SHP77 (cell line): ENCODE measurements around the gene TBCEL.
"Not testable (repeated sequence)": the region's sequence is repeated elsewhere in the genome, so short reads cannot be mapped to it uniquely, and the experiment has no call there.

Experiments used
- DNase-seq, 2 experiments: peaks; one replicate each; lab custom pipeline; 2025; lab: John Stamatoyannopoulos, UW

TBCEL gene

GRCh38 chr11:121029813-121030445 lies 6.0 kb downstream of the TBCEL start:
- DNase-seq: no peak

DNA sequence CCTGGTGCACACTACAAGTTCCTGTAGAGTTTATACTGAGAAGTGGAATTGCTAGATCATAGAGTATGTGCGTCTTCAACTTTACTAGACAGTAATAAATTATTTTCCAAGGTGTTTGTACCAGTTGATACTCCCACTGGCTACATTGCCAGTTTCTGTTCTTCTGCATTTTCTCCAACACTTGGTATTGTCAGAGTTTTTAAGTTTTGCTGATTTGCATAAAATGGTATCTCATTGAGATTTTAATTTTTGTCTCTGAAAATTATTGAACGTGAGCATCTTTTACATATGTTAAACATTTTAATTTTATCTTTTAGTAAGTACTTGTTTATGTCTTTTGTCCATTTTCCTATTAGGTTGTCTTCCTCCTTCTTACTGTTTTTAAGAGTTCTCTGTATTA lies 7.3 kb downstream of the TBCEL start:
- DNase-seq: no peak

GRCh38 chr11:121031648-121032047 lies 7.7 kb downstream of the TBCEL start:
- DNase-seq: not testable (repeated sequence)

- no peak for DNase-seq
These were observed 8.6 kb downstream of the TBCEL start for GRCh38 chr11:121032546-121032945.

GRCh38 chr11:121033635-121034034 lies 9.7 kb downstream of the TBCEL start:
- DNase-seq: no peak

GRCh38 chr11:121035169-121035755 lies 11.4 kb downstream of the TBCEL start:
- DNase-seq: no peak

DNA sequence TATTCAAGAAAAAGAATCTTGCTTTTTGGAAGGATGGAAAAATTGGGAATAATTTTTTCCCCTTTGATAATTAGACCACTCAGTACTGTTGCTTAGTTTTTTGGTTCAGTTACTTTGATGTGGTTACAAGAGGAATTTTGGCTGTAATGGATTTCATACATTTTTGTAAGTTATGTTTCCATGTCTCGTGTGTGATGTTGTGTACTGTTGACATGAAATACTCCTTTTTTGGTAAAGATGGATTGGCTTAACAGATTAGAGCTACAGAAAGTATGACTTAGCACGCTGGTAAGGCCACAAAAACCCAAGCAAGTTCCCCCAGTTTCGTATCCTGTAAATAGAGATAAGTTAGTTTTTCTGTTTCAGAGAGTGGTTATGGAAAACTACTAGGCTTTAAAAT lies 11.9 kb downstream of the TBCEL start:
- DNase-seq: no peak

GRCh38 chr11:121037016-121037415 lies 13.1 kb downstream of the TBCEL start:
- no peak for DNase-seq

DNA sequence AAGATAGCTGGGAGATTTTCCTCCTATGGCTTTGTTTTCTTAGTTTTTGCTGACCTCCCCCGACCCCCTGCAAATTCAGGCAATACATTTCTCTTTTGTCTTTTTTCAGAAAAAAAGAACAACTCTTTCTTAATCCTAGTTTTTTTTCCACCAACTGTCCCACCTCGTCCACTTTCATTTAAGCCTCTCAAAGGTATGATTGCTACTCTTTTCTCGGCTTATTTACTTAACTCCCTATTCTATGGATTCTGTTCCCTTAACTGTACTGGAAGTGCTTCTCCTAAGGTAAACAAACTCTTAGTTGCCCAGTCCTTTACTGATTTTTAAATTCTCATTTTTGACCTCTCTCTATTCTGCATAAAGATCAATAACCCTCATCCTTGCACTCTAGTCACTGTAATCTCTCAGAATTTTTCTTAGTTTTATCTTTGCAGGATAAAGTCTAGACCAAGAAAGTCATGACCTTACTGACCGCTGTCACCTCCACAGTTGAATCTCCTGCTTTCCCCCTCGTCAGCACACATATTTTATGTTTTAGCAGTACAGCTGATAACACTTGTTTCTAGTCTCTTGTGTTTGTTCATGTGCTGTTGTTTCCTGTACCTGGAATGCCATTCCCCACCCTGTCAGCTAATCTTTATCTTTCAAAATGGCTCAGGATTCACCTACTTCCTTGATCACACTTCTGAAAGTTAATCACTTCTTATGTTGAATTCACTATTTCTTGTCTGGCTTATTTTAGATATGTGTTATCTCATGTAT lies 14.9 kb downstream of the TBCEL start:
- DNase-seq: no peak

DNA sequence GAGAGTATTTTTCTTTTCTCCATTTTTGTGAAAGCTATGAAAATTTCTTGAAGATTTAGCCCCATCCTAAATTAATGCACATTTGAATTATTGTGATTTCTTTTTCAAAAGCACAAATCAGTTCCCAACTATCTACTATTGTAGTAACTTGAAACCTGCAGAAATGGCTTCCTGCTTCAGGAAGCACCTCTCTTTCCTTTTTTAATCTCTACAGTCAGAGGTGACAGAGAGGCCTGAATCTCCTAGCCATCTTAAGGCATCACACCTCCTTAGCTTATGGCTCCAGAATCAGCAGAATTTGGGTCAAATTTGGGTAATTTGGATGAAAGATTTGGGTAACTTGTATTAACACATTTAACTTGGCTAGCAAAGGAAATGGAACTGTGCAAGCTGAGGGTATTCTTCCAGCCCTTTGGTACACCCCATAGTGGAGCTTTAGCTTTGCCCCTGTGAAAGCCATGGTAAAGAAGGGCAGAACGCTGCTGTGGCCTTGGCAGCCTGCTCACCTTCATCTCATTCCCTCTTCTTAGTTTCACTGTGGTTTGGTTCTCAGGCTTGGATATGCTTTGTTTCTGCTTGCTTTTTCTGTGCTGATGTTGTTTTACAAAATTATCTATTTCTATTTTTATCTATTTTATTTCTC lies 16.2 kb downstream of the TBCEL start:
- no peak for DNase-seq

DNA sequence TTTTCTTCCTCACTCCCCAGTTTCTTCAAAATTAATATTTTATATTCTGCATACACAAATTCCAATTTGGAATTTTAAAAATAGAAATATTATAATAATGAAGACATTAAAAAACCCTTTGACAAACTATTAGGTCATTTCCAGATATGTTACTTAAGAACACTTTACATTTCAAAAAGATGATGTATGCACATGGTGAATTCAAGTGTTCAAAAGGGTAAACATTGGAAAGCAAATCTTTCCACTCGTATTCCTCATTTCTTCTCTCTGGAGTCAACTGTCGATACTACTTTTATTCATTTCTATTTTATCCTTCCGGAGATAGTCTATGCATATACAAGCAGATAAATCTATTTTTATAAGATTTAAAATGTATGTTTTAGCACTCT lies 16.7 kb downstream of the TBCEL start:
- no peak for DNase-seq

GRCh38 chr11:121041072-121041471 lies 17.2 kb downstream of the TBCEL start:
- no peak for DNase-seq

DNA sequence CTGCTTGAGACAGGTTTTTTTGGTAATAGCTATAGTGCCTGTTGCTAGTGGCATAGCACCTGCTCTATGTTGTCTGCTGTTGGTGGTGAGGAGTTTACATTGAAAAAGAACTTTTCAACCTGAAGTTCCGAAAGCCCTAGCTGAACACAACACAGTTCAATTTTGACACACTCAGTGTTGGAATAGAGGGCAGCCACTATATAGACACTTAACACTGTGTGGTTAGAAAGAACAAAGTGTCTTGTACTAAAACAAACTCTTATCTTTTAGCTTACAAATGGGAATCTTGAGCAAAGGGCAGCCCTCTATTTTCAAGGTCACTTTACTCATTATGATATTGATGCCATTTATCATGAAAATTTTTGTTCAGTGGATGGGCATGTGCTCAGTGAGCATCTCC lies 18.4 kb downstream of the TBCEL start:
- no peak for DNase-seq

DNA sequence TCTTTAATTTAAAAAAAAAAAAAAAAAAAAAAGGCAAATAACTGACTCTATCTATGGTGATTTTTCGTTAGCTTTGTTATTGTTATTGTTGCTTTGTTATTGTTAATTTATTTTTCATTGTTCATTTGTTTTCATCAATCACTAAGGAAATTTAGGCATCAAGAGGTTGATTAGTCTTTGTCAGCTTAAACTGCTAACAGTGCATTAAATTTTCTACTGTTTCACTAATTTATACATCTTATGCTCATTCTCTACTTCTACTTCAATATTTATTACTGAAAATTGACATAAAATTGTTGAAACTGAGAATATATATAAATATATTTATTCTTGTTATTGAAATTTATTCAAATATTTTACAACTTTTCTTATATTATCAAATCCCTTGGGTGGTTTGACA lies 24.0 kb downstream of the TBCEL start:
- no peak for DNase-seq

DNA sequence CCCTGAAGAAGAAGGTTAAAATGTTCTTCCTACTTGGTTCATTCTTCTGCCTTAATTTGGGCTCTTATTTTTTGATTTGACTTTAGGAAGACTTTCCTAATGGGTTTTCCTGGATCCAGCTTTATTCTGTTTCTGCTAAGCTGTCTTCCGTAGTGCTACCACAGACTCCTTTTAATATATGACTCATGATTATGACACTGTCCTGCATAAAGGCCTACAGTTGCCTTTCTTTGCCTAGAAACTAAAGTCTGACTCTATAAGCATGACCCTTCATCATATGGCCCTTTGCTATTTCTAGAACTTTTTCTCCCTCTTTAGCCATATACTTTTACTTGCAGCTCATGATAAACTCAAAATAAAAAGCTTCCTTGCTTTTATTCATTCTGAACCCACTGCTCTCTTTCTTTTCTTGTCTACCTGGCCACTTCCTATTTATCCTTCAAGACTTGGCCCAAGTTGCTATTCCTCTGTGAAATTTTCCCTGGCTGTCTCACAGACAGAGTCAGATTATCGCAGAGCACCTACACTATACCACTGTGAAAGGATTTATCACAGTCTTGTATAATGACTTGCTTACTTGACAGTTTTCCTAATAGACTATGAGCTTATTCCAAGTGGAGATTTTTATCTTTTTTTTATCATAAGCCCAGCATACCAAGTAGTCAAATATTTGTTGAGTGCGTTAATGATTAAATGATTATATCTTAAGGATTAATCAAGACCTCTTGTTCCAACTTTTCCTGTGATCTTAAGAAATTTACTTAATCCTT lies 24.7 kb downstream of the TBCEL start:
- DNase-seq: no peak

GRCh38 chr11:121053244-121053643 lies 29.3 kb downstream of the TBCEL start:
- no peak for DNase-seq

GRCh38 chr11:121054266-121054665 lies 30.4 kb downstream of the TBCEL start:
- no peak for DNase-seq

DNA sequence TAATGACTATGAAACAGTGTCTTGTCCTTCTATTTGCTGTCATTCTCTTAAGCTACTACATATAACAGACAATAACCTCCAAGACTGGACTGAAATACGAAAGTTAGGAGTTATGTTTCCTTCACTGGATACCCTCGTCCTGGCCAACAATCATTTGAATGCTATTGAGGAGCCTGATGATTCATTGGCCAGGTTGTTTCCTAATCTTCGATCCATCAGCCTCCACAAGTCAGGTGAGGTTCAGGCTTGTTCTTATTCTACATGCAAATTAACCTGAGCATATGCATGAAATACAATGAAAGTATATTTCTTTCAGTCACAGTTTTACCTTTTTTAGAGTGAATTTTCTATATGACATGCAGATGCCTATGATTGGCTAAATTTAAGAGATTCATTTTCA lies 31.2 kb downstream of the TBCEL start:
- DNase-seq: no peak

- no peak for DNase-seq
These were observed 34.0 kb downstream of the TBCEL start for GRCh38 chr11:121057922-121058321.

DNA sequence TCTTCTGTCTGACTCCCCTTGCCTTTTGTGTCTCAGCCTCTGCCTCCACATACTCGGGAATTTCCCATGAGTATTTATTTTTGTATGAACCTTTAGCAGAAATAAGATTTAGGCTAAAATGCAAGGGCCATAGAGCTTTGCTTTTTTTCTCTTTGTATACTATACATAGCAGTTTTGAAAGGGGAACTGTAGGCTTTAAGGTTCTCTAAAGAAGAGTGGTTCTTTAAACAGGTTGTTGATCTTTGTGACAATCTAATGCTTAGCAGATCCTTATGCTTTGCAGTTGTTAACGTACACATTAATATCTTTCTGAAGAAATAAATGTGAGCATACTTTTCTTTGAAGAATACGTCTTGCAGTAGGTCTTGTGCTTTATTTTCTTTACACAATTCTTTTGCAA lies 35.0 kb downstream of the TBCEL start:
- no peak for DNase-seq

DNA sequence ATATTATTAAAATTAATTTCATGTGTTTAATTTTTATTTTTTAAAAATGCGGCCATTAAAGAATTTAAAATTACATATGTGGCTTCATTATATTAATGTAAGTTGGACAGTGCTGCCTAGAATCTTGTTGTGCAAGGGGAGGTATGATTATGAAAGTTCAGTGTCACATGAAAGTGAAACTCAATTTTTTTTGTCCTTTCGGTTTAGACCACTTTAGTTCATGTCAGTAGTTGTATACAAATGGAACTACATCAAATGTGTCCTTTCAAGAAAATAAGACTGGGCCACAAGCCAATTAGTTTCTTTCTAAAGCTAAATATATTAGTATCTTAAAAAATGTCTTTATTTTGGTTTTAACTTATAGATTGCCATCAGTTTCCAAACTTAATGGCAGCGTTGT lies 35.7 kb downstream of the TBCEL start:
- DNase-seq: no peak

DNA sequence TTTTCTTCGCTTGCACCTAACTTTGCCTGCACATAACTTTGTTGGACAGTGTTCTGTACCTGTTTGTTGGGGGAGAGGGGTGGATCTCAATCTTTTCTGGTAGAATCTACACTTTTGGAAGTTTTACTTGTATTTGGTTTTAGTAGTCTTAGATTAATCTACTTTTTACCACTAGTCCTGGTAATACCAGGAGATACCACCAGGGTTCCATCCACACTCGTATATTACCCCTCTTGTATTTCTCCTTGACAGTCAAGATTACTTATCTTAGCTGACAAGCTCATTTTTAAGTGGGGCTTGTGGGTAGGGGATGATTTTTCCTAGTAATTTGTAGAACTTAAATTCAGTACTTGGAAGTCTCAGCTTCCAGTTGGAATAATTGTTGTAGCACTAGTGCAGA lies 39.8 kb downstream of the TBCEL start:
- no peak for DNase-seq
